Neuronal stem cell (in vitro differentiated cells): ENCODE measurements around the gene MSANTD2.

Experiments
- DNase-seq: peaks from one replicate; pipeline ENCODE4 v3.0.0-alpha.2; 2013; ENCODE audit warnings: low spot score
- H2AFZ ChIP-seq: one replicate; pipeline ENCODE4 v1.6.1; 2013; ENCODE audit warnings: mild to moderate bottlenecking, low read length, inconsistent platforms
- H2AK5ac ChIP-seq: 2 replicates; pipeline ENCODE4 v1.6.1; 2013; ENCODE audit warnings: low read depth, mild to moderate bottlenecking, inconsistent platforms, low read length, moderate library complexity, mixed read lengths
- H2BK120ac ChIP-seq: 2 replicates; pipeline ENCODE4 v1.6.1; 2013; ENCODE audit warnings: low read depth, mild to moderate bottlenecking, inconsistent platforms, low read length, moderate library complexity, mixed read lengths
- H2BK12ac ChIP-seq: one replicate; pipeline ENCODE4 v1.6.1; 2013; ENCODE audit warnings: low read length, inconsistent platforms
- H2BK15ac ChIP-seq: 2 replicates; pipeline ENCODE4 v1.6.1; 2013; ENCODE audit warnings: mild to moderate bottlenecking, low read length, inconsistent platforms, mixed read lengths
- H2BK5ac ChIP-seq: one replicate; pipeline ENCODE4 v1.6.1; 2013; ENCODE audit warnings: inconsistent platforms, mild to moderate bottlenecking, low read length, moderate library complexity
- H3K14ac ChIP-seq: one replicate; pipeline ENCODE4 v1.6.1; 2013; ENCODE audit warnings: low read length, inconsistent platforms
- H3K18ac ChIP-seq: 2 replicates; pipeline ENCODE4 v1.6.1; 2013; ENCODE audit warnings: low read length, inconsistent platforms
- H3K23ac ChIP-seq: 2 replicates; pipeline ENCODE4 v1.6.1; 2013; ENCODE audit warnings: low read depth, mild to moderate bottlenecking, mixed read lengths, low read length, inconsistent platforms; ENCODE audit not compliant: poor library complexity
- H3K27ac ChIP-seq: replicated peaks from 3 replicates; pipeline ENCODE4 v1.5.1; 2013; ENCODE audit warnings: low read length, inconsistent platforms
- H3K27me3 ChIP-seq, 3 experiments: 2 replicates each; pipeline ENCODE4 v1.6.1; 2013; ENCODE audit warnings: low read length in 3 of 3, mild to moderate bottlenecking in 2 of 3, inconsistent platforms in 1 of 3, low read depth in 1 of 3, mixed read lengths in 1 of 3, moderate library complexity in 1 of 3; ENCODE audit not compliant: control insufficient read depth in 3 of 3, insufficient read depth in 3 of 3
- H3K36me3 ChIP-seq, 2 donors: replicated peaks in 1 of 2; 2 replicates each; pipeline ENCODE4 v1.6.1; 2013; ENCODE audit warnings: low read length in 2 of 2; ENCODE audit not compliant: control insufficient read depth in 2 of 2, insufficient read depth in 2 of 2
- H3K4ac ChIP-seq: 2 replicates; pipeline ENCODE4 v1.6.1; 2013; ENCODE audit warnings: inconsistent platforms, mild to moderate bottlenecking, low read length, moderate library complexity
- H3K4me1 ChIP-seq, 2 donors: 1 replicate in 1 of 2; 2 replicates in 1 of 2; pipeline ENCODE4 v1.6.1; 2013; ENCODE audit warnings: low read length in 2 of 2, low read depth in 1 of 2; ENCODE audit not compliant: control insufficient read depth in 2 of 2, insufficient read depth in 1 of 2
- H3K4me2 ChIP-seq: one replicate; pipeline ENCODE4 v1.6.1; 2013; ENCODE audit warnings: mild to moderate bottlenecking, low read length, inconsistent platforms; ENCODE audit not compliant: insufficient read depth, poor library complexity, severe bottlenecking
- H3K4me3 ChIP-seq, 2 donors: 2 replicates each; pipeline ENCODE4 v1.5.1; 2013; ENCODE audit warnings: low read length in 2 of 2, mild to moderate bottlenecking in 2 of 2, inconsistent platforms in 1 of 2, moderate library complexity in 1 of 2
- H3K79me1 ChIP-seq: one replicate; pipeline ENCODE4 v1.6.1; 2013; ENCODE audit warnings: low read depth, mild to moderate bottlenecking, inconsistent platforms, low read length, moderate library complexity
- H3K9ac ChIP-seq: one replicate; pipeline ENCODE4 v1.6.1; 2013; ENCODE audit warnings: mild to moderate bottlenecking, low read depth, low read length, inconsistent platforms; ENCODE audit not compliant: poor library complexity
- H3K9me3 ChIP-seq, 2 donors: replicated peaks in 1 of 2; 2 replicates each; pipeline versions ENCODE3 to v1.6.1; 2013; ENCODE audit warnings: low read length in 2 of 2, mild to moderate bottlenecking in 2 of 2, inconsistent platforms in 1 of 2, low read depth in 1 of 2, mixed read lengths in 1 of 2, moderate library complexity in 1 of 2; ENCODE audit not compliant: control insufficient read depth in 2 of 2, insufficient read depth in 1 of 2
- H4K8ac ChIP-seq: one replicate; pipeline ENCODE4 v1.6.1; 2013; ENCODE audit warnings: low read depth, mild to moderate bottlenecking, inconsistent platforms, low read length, moderate library complexity
- H4K91ac ChIP-seq: one replicate; pipeline ENCODE4 v1.6.1; 2013; ENCODE audit warnings: low read length, low read depth, mild to moderate bottlenecking, inconsistent platforms; ENCODE audit not compliant: poor library complexity
- WGBS, 2 donors: extraction: QIAGEN DNeasy Blood & Tissue Kit; methylation state at CpG; one replicate each; pipeline ENCODE4 v1.1.7; 2013; ENCODE audit warnings: missing lambda C conversion rate in 2 of 2, mixed read lengths in 1 of 2; ENCODE audit not compliant: insufficient read length in 2 of 2, insufficient replicate concordance in 1 of 2; ENCODE audit errors: extremely low coverage in 2 of 2; 5-methylcytosine and 5-hydroxymethylcytosine counted together

Gene MSANTD2

DNA sequence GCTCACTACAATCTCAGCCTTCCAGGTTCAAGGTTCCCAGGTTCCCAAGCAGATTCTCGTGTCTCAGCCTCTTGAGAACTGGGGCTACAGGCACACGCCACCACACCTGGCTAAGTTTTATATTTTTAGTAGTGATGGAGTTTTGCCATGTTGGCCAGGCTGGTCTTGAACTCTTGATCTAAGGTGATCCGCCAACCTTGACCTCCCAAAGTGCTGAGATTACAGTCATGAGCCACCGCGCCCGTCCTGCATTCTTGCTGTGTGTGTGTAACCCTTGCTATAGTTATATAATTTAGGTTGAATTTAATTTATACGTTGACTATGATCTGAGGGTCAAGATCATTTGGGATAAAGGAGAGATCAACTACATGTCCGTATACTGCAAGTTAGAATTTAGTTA, 35.7 kb upstream of the MSANTD2 start:
- H3K9ac ChIP-seq: no peak overlapping the region
- H3K27ac ChIP-seq: no peak overlapping the region
- H3K23ac ChIP-seq: no peak overlapping the region
- no peak overlapping the region for H2BK120ac ChIP-seq
- no peak overlapping the region for H2BK12ac ChIP-seq
- H4K91ac ChIP-seq: no peak overlapping the region
- no CpG with 5 or more reads among the region's 8 CpGs for WGBS, 2 donors
- no peak overlapping the region for H3K14ac ChIP-seq
- no peak for DNase-seq
- H3K4me2 ChIP-seq: no peak overlapping the region
- no peak overlapping the region for H3K4me3 ChIP-seq
- peaks cover 0 to 3% of the 10 kb centered on the region in 2 donors for H3K9me3 ChIP-seq
- H2AK5ac ChIP-seq: no peak overlapping the region
- no peak overlapping the region for H3K18ac ChIP-seq
- H2BK15ac ChIP-seq: no peak overlapping the region
- H3K4me1 ChIP-seq: peaks cover 6 to 7% of the 10 kb centered on the region in 2 donors
- no peak overlapping the region for H2BK5ac ChIP-seq
- no peaks in the 10 kb centered on the region for H3K36me3 ChIP-seq
- H3K27me3 ChIP-seq: peaks cover 9 to 53% (median 36%) of the 10 kb centered on the region in 3 experiments
- peak overlapping the region; percentile 68 for H2AFZ ChIP-seq
- no peaks in the 10 kb centered on the region for H3K79me1 ChIP-seq
- no peak overlapping the region for H4K8ac ChIP-seq
- no peak overlapping the region for H3K4ac ChIP-seq

DNA sequence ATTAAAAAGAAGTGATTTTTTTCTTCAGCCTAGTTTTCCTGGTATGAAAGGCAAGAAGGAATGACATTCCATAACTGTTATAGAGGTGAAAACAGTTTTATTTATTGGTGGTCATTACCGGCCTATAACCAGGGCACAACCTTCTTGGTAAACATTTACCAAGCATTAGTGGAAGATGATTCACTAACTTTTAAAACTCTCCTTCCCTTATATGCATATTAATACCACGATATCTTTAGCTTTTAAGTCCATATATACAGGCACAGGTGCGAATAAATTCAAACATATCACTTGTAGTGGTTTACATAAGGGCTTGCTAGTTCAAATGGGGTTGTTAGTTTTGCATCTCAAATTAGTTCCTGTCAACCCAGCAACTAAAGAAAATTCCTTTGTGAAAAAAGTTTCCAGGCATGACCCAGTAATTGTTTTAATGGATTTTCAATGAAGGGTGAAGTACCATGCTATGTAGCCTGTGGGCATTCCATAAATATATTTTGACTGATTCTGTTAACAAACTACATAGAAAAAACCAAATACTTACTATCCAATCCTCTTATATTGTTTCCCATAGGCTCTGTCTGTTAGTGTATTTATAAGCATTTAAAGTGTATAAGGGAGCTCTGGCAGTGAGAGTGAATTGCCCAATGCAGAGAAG, 34.4 kb upstream of the MSANTD2 start:
- no peak overlapping the region for H3K14ac ChIP-seq
- DNase-seq: no peak
- no peak overlapping the region for H3K4ac ChIP-seq
- H3K4me2 ChIP-seq: no peak overlapping the region
- H3K4me1 ChIP-seq: peaks cover 1 to 6% of the 10 kb centered on the region in 2 donors
- H3K79me1 ChIP-seq: no peaks in the 10 kb centered on the region
- no peak overlapping the region for H2BK12ac ChIP-seq
- H3K9me3 ChIP-seq: no peaks in the 10 kb centered on the region
- peaks cover 3 to 48% (median 26%) of the 10 kb centered on the region in 3 experiments for H3K27me3 ChIP-seq
- H3K27ac ChIP-seq: no peak overlapping the region
- H4K91ac ChIP-seq: no peak overlapping the region
- no CpG with 5 or more reads among the region's 3 CpGs for WGBS, 2 donors
- no peak overlapping the region for H3K23ac ChIP-seq
- H3K4me3 ChIP-seq: no peak overlapping the region
- H2BK120ac ChIP-seq: no peak overlapping the region
- H4K8ac ChIP-seq: no peak overlapping the region
- H3K9ac ChIP-seq: no peak overlapping the region
- no peaks in the 10 kb centered on the region for H3K36me3 ChIP-seq
- no peak overlapping the region for H2AFZ ChIP-seq
- H2BK15ac ChIP-seq: no peak overlapping the region
- H2AK5ac ChIP-seq: no peak overlapping the region
- H2BK5ac ChIP-seq: no peak overlapping the region
- H3K18ac ChIP-seq: no peak overlapping the region

DNA sequence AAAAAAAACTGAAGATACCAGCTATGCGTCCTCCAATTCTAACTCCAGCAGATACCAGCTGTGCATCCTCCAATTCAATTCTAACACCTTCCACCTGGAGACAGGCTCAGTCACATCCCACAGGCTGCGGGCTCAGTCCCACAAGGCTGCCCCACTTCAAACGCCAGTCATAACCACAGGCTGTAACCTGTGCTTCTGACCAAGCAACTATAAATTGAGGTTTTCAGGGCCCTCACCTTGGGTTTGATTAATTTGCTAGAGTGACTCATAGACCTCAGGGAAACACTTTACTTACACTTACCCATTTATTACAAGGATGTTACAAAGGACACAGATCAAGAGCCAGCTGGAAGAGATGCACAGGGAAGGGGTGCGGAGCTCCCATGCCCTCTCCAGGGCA, 32.4 kb upstream of the MSANTD2 start:
- Histone ChIP-seq H3K4me3 (no peak overlapping the region), H3K14ac (no peak overlapping the region), H4K91ac (no peak overlapping the region), H3K79me1 (no peaks in the 10 kb centered on the region), H3K23ac (no peak overlapping the region), H3K9me3 (no peaks in the 10 kb centered on the region), H2BK12ac (no peak overlapping the region), H4K8ac (no peak overlapping the region), H2AFZ (no peak overlapping the region), H3K18ac (no peak overlapping the region), H3K4me1 (peaks cover 1 to 3% of the 10 kb centered on the region in 2 donors), H3K27ac (no peak overlapping the region), H2AK5ac (no peak overlapping the region), H3K27me3 (peaks cover 0 to 35% (median 5%) of the 10 kb centered on the region in 3 experiments), H3K4me2 (no peak overlapping the region), H2BK5ac (no peak overlapping the region), H2BK15ac (no peak overlapping the region), H3K4ac (no peak overlapping the region), H2BK120ac (no peak overlapping the region), H3K36me3 (no peaks in the 10 kb centered on the region), H3K9ac (no peak overlapping the region)
- DNase-seq: no peak
- no CpG with 5 or more reads among the region's 4 CpGs for WGBS, 2 donors

DNA sequence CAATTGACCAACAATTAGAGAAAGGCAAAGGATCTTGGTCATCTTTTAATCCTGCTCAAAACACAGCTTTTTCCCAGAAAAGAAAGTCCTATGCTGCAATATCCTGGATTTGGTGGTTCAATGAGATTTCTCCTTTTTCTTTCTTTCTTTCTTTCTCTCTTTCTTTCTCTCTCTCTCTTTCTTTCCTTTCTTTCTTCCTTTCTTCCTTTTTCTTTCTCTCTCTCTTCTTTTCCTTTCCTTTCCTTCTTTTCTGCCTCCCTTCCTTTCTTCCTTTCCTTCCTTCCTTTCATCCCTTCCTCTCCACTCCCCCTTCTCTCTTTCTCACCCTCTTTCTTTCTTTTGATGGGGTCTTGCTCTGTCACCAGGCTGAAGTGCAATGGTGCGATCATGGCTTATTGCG, 31.7 kb upstream of the MSANTD2 start:
- Histone ChIP-seq H4K91ac (no peak overlapping the region), H3K27ac (no peak overlapping the region), H3K36me3 (no peaks in the 10 kb centered on the region), H3K79me1 (no peaks in the 10 kb centered on the region), H3K9me3 (no peaks in the 10 kb centered on the region), H2BK15ac (no peak overlapping the region), H2AK5ac (no peak overlapping the region), H2BK12ac (no peak overlapping the region), H2BK5ac (no peak overlapping the region), H3K4me1 (no peaks in the 10 kb centered on the region), H3K27me3 (peaks cover 0 to 35% (median 5%) of the 10 kb centered on the region in 3 experiments), H2AFZ (no peak overlapping the region), H4K8ac (no peak overlapping the region), H3K4ac (no peak overlapping the region), H3K14ac (no peak overlapping the region), H3K9ac (no peak overlapping the region), H3K4me3 (no peak overlapping the region), H3K4me2 (no peak overlapping the region), H3K18ac (no peak overlapping the region), H3K23ac (no peak overlapping the region), H2BK120ac (no peak overlapping the region)
- whole genome bisulfite sequencing, 2 donors: no CpG with 5 or more reads among the region's 2 CpGs
- no peak for DNase-seq
